GM21529 (cell line): ENCODE measurements around the gene TARDBP.
"Not testable (repeated sequence)": the region's sequence is repeated elsewhere in the genome, so short reads cannot be mapped to it uniquely, and the experiment has no call there.

ENCODE experiments used
- ATAC-seq: cut with Tn5 transposase; IDR thresholded peaks from one replicate; pipeline ENCODE4 v1.9.1; 2021; ENCODE audit not compliant: unreplicated experiment

TARDBP gene

GRCh38 chr1:11012260-11013159, at the start of gene TARDBP:
TSS of gene TARDBP (plus strand) at chr1:11012654. CDS start at chr1:11013728, 1,074 bp downstream.
- ATAC-seq: peak; percentile 90

DNA sequence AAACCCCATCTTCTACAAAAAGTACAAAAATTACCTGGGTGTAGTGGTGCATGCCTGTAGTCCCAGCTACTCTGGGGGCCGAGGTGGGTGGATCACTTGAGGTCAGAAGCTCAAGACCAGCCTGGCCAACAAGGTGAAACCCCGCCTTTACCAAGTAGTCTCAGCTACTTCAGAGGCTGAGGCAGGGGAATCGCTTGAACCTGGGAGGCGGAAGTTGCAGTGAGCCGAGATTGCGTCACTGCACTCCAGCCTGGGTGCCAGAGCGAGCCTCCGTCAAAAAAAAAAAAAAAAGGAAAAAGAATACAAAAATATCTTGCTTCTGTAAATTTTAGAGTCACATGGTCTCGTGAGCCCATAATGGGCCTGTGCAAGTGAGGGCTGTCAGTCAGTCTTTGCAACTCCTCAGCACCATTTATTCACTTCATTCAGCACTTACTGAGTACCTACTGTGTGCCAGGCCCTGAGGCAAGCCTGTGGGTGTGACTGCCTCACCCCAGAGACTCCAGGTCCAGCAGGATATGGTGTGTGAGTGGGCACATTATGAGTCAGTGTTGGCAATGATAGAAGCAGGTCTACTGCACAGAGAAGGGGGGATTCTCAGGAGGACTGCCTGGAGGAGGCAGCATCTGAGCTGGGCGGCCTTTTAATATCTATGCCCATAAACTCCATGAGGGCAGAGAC, 46.8 kb upstream of the TARDBP start:
- peak; percentile 44 for ATAC-seq

GRCh38 chr1:10967090-10967489, 45.4 kb upstream of the TARDBP start:
- no peak for ATAC-seq

DNA sequence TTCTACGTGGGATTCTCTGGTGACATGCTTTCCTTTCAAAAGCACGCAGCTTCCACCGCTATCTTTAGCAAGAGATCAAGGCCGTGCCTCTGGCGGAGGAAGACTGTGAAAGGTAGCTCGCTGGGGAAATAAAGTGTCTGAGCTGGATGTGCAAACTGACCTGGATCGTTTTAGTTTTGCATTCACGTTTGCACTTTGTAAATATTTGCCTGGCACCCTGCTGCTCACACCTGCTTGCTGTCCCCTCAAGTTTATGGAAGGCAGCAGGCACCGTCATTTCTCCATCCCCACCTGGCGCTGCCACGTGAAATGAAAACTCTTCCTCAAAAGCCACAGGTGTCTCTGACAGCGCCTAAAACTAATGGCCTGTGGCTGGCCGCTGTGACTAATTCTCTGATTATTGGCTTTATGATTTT, 44.0 kb upstream of the TARDBP start:
- ATAC-seq: peak; percentile 45

- no peak for ATAC-seq
Observed at GRCh38 chr1:10969267-10969970, 43.0 kb upstream of the TARDBP start.

DNA sequence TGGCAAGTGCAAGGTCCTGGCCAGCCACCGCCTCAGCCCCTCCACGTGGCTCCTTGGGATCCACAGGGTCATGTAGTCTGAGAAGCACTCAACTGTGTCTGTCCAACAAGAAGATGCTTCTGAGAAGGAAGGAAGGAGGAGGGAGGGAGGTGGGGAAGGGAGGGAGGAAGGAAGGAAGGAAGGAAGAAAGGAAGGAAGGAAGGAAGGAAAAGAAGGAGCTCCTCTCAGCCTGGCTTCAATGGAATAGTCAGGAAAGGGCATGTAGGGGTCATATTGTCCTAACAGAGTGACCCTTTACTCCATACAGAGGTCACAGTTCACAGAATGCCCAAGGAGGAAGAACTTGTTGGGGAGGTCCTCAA, 42.5 kb upstream of the TARDBP start:
- no peak for ATAC-seq

- ATAC-seq: no peak
Observed at GRCh38 chr1:10973552-10973951, 38.9 kb upstream of the TARDBP start.

DNA sequence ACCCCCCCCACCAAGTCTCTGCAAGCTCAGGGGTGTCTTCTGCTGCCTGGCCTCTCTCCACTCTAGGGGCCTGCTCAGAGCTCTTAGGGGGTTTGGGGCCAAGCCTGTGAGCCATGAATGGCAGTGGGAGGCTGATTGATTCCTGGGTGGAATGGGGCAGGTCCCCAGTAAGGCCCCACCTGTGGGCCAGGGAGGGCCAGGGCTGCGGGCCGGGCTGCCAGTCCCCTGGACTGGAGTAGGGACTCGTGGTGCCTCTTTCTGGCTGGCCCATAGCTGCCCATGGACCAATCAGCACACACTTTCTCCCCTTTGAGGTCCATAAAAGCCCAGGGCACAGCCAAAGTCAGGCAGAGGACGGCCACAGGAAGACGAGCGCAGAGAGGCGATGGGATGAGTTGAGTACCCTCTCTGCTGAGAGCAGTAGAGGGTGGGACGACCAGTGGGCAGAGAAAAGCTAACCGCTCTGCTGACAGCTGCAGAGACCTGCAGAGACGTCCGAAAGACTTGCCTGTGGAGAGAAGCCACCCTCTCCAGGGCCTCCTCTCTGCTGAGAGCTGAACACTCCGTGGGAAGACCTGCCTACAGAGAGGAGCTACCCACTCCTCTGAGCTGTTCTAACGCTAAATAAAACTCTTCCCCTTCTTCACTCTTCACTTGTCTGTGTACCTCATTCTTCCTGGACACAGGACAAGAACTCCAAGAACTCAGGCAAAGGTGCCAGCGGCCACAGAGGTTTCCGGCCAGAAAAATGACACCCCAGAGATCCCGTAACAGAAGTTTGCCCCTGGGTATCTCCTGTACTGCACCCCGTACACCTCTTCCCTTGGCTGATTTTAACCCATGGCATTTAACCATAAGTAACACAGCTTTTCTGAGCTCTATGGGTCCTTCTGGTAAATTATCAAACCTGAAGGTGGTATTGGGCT, 38.2 kb upstream of the TARDBP start:
- ATAC-seq: no peak

DNA sequence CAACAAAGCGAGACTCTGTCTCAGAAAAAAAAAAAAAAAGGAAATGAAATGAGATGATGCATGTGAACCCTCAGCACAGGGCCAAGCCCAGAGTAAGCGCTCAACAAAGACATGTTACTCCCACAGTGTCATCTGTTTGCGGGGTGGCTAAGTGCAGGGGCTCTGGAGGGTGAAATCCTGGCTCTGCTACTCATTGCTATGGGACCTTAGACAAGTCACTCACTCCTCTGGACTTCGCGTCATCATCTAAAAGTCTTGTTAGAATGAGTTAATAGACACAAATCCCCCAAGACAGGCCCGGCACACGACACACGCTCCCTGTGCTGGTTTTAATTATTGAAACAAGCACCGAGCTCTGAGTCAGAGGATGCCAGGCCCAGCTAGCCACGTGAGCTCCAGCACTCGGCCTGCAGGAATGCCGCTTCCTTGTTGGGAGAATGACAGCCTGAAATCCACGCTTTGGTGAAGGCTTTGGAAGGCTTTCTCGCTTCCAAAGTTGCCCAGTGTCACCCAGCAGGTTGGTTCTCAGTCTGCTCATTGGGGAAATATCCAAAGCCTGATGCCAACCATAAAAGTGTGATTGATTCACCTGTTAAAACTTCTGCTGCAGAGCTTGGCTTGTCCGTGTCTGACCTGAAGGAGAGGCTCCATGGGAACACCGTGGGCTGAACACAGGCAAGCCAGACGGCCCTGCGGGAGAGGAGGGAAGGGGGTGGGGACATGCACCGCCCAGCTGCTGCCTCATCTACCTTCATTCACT, 36.7 kb upstream of the TARDBP start:
- no peak for ATAC-seq

GRCh38 chr1:10978719-10979118, 33.7 kb upstream of the TARDBP start:
- ATAC-seq: no peak

DNA sequence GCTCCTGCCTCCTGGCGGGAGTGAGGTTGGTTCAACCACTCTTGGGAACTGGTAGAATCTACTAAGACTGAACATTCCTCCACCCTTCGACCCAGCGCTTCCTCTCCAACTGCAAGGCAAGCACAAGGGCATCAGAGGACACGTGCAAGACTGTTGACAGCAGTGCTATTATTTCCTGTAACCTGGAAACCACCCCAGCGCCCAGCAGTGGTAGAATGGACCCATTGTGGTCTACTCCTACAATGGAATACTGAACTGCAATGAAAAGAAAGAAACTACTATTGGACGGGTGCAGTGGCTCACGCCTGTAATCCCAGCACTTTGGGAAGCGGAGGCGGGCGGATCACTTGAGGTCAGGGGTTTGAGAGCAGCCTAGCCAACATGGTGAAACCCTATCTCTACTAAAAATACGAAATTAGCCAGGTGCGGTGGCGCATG, 33.0 kb upstream of the TARDBP start:
- ATAC-seq: no peak

GRCh38 chr1:10980094-10980577, 32.3 kb upstream of the TARDBP start:
- ATAC-seq: no peak

DNA sequence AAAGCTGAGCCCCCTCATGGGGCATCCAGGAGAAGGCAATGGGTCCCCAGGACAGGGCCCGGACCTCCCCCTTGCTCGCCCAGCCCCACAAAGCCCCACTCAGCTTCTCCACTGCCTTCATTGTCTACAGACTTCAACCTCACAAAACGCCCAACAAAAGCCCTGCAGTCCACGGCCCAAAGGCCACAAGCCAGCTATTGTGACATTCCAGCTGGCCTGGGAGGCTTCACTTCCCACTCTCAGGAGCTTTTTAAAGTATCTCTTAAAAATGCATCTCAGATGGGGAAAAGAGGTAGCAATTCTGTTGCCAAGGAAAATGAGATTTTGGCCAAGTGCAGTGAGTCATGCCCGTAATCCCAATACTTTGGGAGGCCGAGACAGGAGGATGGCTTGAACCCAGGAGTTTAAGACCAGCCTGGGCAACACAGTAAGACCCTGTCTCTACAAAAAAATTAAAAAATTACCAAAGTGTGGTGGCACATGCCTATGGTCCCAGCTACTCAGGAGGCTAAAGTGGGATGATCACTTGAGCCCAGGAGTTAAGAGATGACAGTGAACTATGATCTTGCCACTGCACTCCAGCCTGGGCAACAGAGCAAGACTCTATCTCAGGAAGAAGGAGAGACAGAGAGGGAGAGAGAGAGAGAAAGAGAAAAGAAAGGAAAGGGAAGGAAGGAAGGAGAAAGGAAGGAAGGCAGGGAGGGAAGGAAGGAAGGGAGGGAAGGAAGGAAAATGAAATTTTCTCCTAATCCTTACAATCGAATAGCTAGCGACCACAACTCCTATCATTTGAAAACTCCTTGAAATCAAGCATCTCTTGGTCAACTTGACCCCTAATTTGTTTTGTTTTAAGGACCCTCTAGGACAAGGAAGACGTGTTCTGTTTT, 31.4 kb upstream of the TARDBP start:
- no peak for ATAC-seq

DNA sequence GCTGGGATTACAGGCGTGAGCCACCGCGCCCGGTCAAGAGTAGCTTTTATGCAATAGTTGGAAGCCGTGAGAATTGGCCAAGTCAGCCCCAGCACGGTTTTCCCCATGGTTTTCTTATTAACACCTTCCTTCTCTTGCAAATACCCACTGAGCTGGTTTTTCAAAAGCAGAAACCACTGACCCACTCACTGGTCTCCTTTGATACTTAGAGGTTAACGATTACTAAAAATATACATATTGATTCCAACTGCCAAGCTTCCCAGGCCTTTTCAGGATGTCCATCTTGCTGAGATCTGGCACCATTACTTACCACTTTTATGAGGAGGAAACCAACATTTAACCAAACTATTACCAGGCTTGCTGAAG, 25.9 kb upstream of the TARDBP start:
- ATAC-seq: peak; percentile 10

DNA sequence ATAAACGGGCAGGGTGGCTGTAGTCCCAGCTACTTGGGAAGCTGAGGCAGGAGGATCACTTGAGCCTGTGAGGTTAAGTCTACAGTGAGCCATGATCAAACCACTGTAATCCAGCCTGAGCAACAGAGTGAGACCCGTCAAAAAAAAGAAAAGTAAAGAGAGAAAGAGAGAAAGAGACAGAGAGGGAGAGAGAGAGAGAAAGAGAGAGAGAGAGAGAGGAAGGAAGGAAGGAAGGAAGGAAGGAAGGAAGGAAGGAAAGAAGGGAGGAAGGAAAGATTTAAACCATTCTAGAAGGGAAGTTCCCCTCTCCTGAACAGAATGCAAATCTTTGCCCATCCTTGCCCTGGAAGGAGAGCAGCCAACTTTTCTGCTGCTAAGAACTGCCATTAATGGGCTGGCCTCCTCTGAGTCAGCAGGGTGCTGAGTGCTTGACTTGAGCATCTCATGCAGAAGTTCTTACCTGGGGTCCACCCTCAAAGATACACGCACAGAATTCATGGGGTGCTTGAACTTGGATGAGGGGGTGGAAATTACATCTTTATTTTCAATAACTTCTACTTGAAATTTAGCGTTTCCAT, 24.5 kb upstream of the TARDBP start:
- ATAC-seq: no peak

GRCh38 chr1:10989095-10989494, 23.4 kb upstream of the TARDBP start:
- ATAC-seq: no peak

DNA sequence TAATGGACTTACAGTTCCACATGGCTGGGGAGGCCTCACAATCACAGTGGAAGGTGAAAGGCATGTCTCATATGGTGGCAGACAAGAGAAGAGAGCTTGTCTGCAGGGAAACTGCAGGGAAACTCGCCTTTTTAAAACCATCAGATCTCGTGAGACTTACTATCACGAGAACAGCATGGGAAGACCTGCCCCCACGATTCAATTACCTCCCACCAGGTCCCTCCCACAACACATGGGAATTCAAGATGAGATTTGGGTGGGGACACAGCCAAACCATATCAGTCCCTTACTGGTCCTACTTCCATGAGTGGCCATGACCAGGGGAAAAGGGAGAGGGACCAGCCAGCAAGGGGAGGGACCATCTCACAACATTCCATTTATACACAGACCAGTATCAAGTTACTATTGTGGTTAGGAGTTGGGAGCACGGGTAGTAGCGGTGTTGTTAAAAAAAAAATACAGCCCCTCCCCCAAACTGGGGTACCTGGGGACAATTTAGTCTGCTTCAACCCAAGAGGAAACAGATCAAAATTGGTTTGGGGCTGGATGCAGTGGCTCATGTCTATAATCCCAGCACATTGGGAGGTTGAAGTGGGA, 22.4 kb upstream of the TARDBP start:
- not testable (repeated sequence) for ATAC-seq

- ATAC-seq: no peak
Observed at GRCh38 chr1:10990828-10991227, 21.6 kb upstream of the TARDBP start.
